C4-2B (cell line): ENCODE data around the gene HNF4A.
"Not testable (repeated sequence)": the region's sequence is repeated elsewhere in the genome, so short reads cannot be mapped to it uniquely, and the experiment has no call there.

Experiments
- H3K27ac ChIP-seq: fragments of 450-650 bp; 2 replicates; pipeline ENCODE4 v1.5.1; 2017
- CTCF ChIP-seq: fragments of 450-650 bp; conservative IDR thresholded peaks from 2 replicates; pipeline ENCODE4 v1.5.1; 2017; ENCODE audit warnings: mild to moderate bottlenecking
- ZFX ChIP-seq: fragments of 450-650 bp; IDR thresholded peaks from 2 replicates; pipeline ENCODE4 v1.6.1; 2017

The HNF4A gene

GRCh38 chr20:44324343-44324742, 31.2 kb upstream of the HNF4A start:
- H3K27ac ChIP-seq: no peak overlapping the region
- TF ChIP-seq ZFX (no peak), CTCF (no peak)

GRCh38 chr20:44326391-44327159, 28.9 kb upstream of the HNF4A start:
- H3K27ac ChIP-seq: no peak overlapping the region
- TF ChIP-seq ZFX (no peak), CTCF (no peak)

DNA sequence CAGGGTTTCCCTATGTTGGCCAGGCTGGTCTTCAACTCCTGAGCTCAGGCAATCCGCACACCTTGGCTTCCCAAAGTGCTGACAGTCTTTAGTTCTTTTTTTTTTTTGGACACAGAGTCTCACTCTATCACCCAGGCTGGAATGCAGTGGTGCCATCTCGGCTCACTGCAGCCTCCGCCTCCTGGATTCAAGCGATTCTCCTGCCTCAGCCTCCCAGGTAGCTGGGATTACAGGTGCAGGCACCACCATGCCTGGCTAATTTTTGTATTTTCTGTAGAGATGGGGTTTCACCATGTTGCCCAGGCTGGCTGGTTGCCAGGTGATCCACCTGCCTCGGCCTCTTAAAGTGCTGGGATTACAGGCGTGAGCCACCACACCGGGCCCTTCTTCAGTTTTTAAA, 27.8 kb upstream of the HNF4A start:
- not testable (repeated sequence) for H3K27ac ChIP-seq

GRCh38 chr20:44328428-44328827, 27.1 kb upstream of the HNF4A start:
- TF ChIP-seq ZFX (no peak), CTCF (no peak)
- no peak overlapping the region for H3K27ac ChIP-seq

DNA sequence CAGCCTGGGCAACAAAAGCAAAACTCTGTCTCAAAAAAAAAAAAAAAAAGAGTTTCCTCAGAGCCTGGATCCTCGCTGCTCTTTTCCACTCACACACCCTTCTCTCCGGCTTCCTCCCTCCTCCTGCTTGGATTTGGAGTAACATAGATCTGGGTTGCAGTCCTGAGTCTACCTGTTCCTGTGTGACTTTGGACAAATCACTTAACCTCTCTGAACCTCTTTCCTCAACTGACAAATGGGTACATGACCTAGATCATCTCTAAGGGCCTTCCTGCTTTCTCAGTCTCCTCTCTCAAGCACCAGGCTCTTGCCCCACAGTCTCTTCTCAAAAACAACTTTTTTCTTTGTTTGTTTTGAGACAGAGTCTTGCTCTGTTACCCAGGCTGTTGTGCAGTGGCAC, 24.3 kb upstream of the HNF4A start:
- no peak overlapping the region for H3K27ac ChIP-seq
- no peak for TF ChIP-seq ZFX
- TF ChIP-seq CTCF: no peak

DNA sequence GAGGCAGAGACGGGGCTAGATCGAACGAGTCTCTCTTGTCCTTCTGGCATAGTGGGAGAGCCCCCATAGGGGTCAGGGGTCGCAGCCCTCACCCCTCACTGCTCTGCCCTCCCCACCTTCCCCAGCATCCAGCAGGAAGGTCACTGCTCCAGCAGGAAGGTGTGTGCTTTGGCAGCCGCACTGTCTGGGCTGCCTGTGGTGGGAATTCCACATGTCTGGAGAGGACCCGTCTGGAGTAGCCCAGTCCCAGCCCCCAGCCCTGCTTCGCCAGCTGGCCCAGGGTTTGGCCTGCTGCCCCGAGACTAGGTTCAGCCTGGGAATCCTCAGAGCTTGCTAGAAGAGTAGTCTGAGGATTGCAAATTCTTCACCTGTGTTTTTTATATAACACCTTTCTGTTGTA, 21.2 kb upstream of the HNF4A start:
- TF ChIP-seq CTCF: no peak
- TF ChIP-seq ZFX: no peak
- H3K27ac ChIP-seq: no peak overlapping the region

DNA sequence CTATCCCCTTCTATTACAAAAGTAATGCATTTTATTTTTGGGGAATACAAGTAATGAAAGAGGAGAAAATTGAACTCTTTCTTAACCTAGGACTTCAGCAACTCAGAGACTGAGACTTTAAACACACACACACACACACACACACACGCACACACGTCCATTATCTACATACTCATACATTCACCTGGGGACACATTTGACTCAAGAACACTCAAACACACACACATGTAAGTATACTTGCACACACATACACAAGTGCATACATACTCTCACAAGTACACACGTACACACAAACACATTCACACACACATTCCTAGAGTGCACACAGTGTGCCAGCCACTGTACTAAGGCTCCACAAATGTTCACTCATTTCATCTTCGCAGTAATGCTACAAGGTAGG, 20.8 kb upstream of the HNF4A start:
- no peak overlapping the region for H3K27ac ChIP-seq
- TF ChIP-seq ZFX (no peak), CTCF (no peak)

GRCh38 chr20:44335675-44336074, 19.8 kb upstream of the HNF4A start:
- TF ChIP-seq CTCF (no peak), ZFX (no peak)
- H3K27ac ChIP-seq: no peak overlapping the region
